K562 (cell line): ENCODE results near the gene RPS19BP1. TPM values are rescaled to one million over a fixed set of nuclear protein-coding genes. Genes with fewer than 3 reads are reported as not detected.
A peak's percentile ranks its signal among the peaks of the same experiment; 100 is the strongest.

Source experiments
- AFF1 ChIP-seq, 2 experiments: fragments of 450-650 bp; IDR thresholded peaks; 2 replicates each; pipeline ENCODE4 v1.6.1; 2018; ENCODE audit warnings: mild to moderate bottlenecking in 2 of 2, low read depth in 1 of 2; ENCODE audit not compliant: partially characterized antibody in 2 of 2
- ATF1 ChIP-seq, 2 experiments: fragments of 450-650 bp in 1 of 2; IDR thresholded peaks; 2 replicates each; pipeline ENCODE4 v1.6.1; 2016; ENCODE audit warnings: missing compliant biosample characterization in 1 of 2, missing genetic modification characterization in 1 of 2
- CBX5 ChIP-seq: IDR thresholded peaks from 2 replicates; pipeline ENCODE4 v1.6.1; 2014; ENCODE audit warnings: low read depth, borderline replicate concordance
- EP400 ChIP-seq: fragments of 450-650 bp; IDR thresholded peaks from 2 replicates; pipeline ENCODE4 v1.6.1; 2017; ENCODE audit warnings: antibody characterized with exemption, mild to moderate bottlenecking, moderate library complexity
- ESRRA ChIP-seq: fragments of 450-650 bp; IDR thresholded peaks from 2 replicates; pipeline ENCODE4 v1.6.1; 2014; ENCODE audit warnings: low read depth, mild to moderate bottlenecking, moderate library complexity, borderline replicate concordance
- GTF2F1 ChIP-seq: IDR thresholded peaks from 2 replicates; pipeline ENCODE4 v1.6.1; 2011; ENCODE audit warnings: low read depth, low read length, improper control_type of control experiment
- MEF2D ChIP-seq: conservative IDR thresholded peaks from 2 replicates; pipeline ENCODE4 v1.6.1; 2016; ENCODE audit warnings: low read depth, missing genetic modification characterization, missing compliant biosample characterization
- PML ChIP-seq: IDR thresholded peaks from 2 replicates; pipeline ENCODE4 v1.6.1; 2012; ENCODE audit warnings: low read length, inconsistent platforms
- ZNF384 ChIP-seq: IDR thresholded peaks from 2 replicates; pipeline ENCODE4 v1.6.1; 2012; ENCODE audit warnings: low read depth, low read length, improper control_type of control experiment
- polyA plus RNA-seq, 8 experiments: library from polyadenylated mRNA; depleted of rRNA in 4 of 8; stranded (reverse) in 5 of 8; unstranded in 3 of 8; fragments of >200 nt; fragmentation: Nextera tagmentation in 2 of 8; fragmentation: Illumina TruSeq in 1 of 8; extraction: Ambion mirVana in 2 of 8; extraction: Trizol in 1 of 8; gene quantifications; 2 replicates each; pipeline versions ENCODE4 v1.2.1 to v1.2.3, GENCODE V29; 2011 to 2014; ENCODE audit warnings: inconsistent platforms in 1 of 8, missing spikeins in 1 of 8
- total RNA-seq, 7 experiments: library from RNA; depleted of rRNA in 6 of 7; stranded (reverse); fragments of >200 nt in 6 of 7; fragmentation: Illumina TruSeq in 2 of 7; extraction: Trizol in 2 of 7; gene quantifications; 2 replicates each; pipeline versions ENCODE4 v1.2.1 to v1.2.3, GENCODE V29; 2011 to 2021; ENCODE audit warnings: low replicate concordance in 1 of 7
- TF ChIP-seq, protein P1 (sequence below): fragments of 450-650 bp; formaldehyde crosslinking; IDR thresholded peaks from 2 replicates; pipeline ENCODE4 v1.4.0; 2020; ENCODE audit warnings: mild to moderate bottlenecking, mixed read lengths
- TF ChIP-seq, protein P2 (sequence below), 2 experiments: fragments of 450-650 bp in 1 of 2; sonication (generic) in 1 of 2; formaldehyde crosslinking in 1 of 2; IDR thresholded peaks in 1 of 2; conservative IDR thresholded peaks in 1 of 2; 2 replicates each; pipeline versions ENCODE4 v1.6.1 to v1.8.1; 2016 to 2023; ENCODE audit warnings: mild to moderate bottlenecking in 2 of 2, moderate library complexity in 2 of 2, inconsistent platforms in 1 of 2, missing genetic modification reagents in 1 of 2
- TF ChIP-seq, protein P3 (sequence below): sonication (generic); formaldehyde crosslinking; IDR thresholded peaks from 2 replicates; pipeline ENCODE4 v1.8.0; 2023; ENCODE audit warnings: mild to moderate bottlenecking, missing genetic modification reagents
- TF ChIP-seq, protein P4 (sequence below): fragments of 250-450 bp; sonication (Bioruptor Pico); IDR thresholded peaks from 2 replicates; pipeline ENCODE4 v1.5.0; 2020; ENCODE audit warnings: mild to moderate bottlenecking

Gene RPS19BP1
- total and polyA plus RNA-seq, 9 of the 15 experiments (the other 6 are each of a cell fraction or from before 2014, with no cell fraction given) = 3.0 to 223 (median 84.3) TPM

- TF ChIP-seq, protein P1, sequence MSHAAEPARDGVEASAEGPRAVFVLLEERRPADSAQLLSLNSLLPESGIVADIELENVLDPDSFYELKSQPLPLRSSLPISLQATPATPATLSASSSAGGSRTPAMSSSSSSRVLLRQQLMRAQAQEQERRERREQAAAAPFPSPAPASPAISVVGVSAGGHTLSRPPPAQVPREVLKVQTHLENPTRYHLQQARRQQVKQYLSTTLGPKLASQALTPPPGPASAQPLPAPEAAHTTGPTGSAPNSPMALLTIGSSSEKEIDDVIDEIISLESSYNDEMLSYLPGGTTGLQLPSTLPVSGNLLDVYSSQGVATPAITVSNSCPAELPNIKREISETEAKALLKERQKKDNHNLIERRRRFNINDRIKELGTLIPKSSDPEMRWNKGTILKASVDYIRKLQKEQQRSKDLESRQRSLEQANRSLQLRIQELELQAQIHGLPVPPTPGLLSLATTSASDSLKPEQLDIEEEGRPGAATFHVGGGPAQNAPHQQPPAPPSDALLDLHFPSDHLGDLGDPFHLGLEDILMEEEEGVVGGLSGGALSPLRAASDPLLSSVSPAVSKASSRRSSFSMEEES (CRISPR knock-in tag) = peak; percentile 97
- peak in 1 of 2 experiments; percentile 84 for TF ChIP-seq AFF1 (IDR thresholded peaks at IDR 0.05; ENCODE audit: low read depth in 1 of 2, partially characterized antibody in 2 of 2)
- TF ChIP-seq ZNF384 = no peak
- TF ChIP-seq CBX5 = no peak
- no peak for TF ChIP-seq MEF2D (tag)
- TF ChIP-seq, protein P2, sequence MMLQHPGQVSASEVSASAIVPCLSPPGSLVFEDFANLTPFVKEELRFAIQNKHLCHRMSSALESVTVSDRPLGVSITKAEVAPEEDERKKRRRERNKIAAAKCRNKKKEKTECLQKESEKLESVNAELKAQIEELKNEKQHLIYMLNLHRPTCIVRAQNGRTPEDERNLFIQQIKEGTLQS (IDR thresholded peaks at IDR 0.05) = peak; percentile 70
- TF ChIP-seq, protein P2 (CRISPR knock-in tag; conservative IDR thresholded peaks at IDR 0.05) = peak; percentile 61; the same call in 1 of the 2 replicates
- TF ChIP-seq, protein P3, sequence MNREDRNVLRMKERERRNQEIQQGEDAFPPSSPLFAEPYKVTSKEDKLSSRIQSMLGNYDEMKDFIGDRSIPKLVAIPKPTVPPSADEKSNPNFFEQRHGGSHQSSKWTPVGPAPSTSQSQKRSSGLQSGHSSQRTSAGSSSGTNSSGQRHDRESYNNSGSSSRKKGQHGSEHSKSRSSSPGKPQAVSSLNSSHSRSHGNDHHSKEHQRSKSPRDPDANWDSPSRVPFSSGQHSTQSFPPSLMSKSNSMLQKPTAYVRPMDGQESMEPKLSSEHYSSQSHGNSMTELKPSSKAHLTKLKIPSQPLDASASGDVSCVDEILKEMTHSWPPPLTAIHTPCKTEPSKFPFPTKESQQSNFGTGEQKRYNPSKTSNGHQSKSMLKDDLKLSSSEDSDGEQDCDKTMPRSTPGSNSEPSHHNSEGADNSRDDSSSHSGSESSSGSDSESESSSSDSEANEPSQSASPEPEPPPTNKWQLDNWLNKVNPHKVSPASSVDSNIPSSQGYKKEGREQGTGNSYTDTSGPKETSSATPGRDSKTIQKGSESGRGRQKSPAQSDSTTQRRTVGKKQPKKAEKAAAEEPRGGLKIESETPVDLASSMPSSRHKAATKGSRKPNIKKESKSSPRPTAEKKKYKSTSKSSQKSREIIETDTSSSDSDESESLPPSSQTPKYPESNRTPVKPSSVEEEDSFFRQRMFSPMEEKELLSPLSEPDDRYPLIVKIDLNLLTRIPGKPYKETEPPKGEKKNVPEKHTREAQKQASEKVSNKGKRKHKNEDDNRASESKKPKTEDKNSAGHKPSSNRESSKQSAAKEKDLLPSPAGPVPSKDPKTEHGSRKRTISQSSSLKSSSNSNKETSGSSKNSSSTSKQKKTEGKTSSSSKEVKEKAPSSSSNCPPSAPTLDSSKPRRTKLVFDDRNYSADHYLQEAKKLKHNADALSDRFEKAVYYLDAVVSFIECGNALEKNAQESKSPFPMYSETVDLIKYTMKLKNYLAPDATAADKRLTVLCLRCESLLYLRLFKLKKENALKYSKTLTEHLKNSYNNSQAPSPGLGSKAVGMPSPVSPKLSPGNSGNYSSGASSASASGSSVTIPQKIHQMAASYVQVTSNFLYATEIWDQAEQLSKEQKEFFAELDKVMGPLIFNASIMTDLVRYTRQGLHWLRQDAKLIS = peak; percentile 98
- peak; percentile 94 for TF ChIP-seq PML
- TF ChIP-seq EP400 = peak; percentile 99
- TF ChIP-seq, protein P4, sequence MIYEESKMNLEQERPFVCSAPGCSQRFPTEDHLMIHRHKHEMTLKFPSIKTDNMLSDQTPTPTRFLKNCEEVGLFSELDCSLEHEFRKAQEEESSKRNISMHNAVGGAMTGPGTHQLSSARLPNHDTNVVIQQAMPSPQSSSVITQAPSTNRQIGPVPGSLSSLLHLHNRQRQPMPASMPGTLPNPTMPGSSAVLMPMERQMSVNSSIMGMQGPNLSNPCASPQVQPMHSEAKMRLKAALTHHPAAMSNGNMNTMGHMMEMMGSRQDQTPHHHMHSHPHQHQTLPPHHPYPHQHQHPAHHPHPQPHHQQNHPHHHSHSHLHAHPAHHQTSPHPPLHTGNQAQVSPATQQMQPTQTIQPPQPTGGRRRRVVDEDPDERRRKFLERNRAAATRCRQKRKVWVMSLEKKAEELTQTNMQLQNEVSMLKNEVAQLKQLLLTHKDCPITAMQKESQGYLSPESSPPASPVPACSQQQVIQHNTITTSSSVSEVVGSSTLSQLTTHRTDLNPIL (CRISPR knock-in tag) = no peak
- TF ChIP-seq GTF2F1 = peak; percentile 94
- peak; percentile 42 for TF ChIP-seq ESRRA
- TF ChIP-seq ATF1 (CRISPR knock-in tag; IDR thresholded peaks at IDR 0.05) = no peak
- peak; percentile 93 for TF ChIP-seq ATF1 (tag; IDR thresholded peaks at IDR 0.05)
These were observed 12.1 kb downstream of the RPS19BP1 start, which contains the start of gene ATF4 (continued) for GRCh38 chr22:39520226-39521105.
